B cell (primary cell): ENCODE data around the gene FALEC.

ENCODE experiments used
- CTCF ChIP-seq: fragments of 200-600 bp; IDR thresholded peaks from one replicate; pipeline ENCODE4 v1.8.0; 2022; ENCODE audit warnings: antibody characterized with exemption, mild to moderate bottlenecking
- EZH2 ChIP-seq: IDR thresholded peaks from 2 replicates; pipeline ENCODE4 v1.6.1; 2012; ENCODE audit warnings: borderline replicate concordance, low read depth, mild to moderate bottlenecking, moderate library complexity, low read length; ENCODE audit not compliant: insufficient read depth, poor library complexity, severe bottlenecking

GRCh38 chr1:150484861-150485260, 30.7 kb upstream of the FALEC start:
- no peak for TF ChIP-seq CTCF
- no peak for TF ChIP-seq EZH2
